Cardiac fibroblast (primary cell): ENCODE data around the gene H1-8.
A peak's percentile ranks its signal among the peaks of the same experiment; 100 is the strongest.

Source experiments
- DNase-seq, 2 donors: peaks; one replicate each; pipeline versions ENCODE4 v3.0.0 to v3.0.0-alpha.2; 2010; ENCODE audit warnings: low read depth in 2 of 2
- H3K4me3 ChIP-seq, 2 donors: replicated peaks in 1 of 2; 1 replicate in 1 of 2; 2 replicates in 1 of 2; pipeline ENCODE4 v1.5.1; 2011; ENCODE audit warnings: low read depth in 2 of 2, low read length in 2 of 2, mild to moderate bottlenecking in 2 of 2, moderate library complexity in 1 of 2
- TF ChIP-seq, protein P1 (sequence below): IDR thresholded peaks from one replicate; pipeline ENCODE4 v1.5.1; 2011; ENCODE audit warnings: low read depth, mild to moderate bottlenecking, low read length, inconsistent platforms

H1-8 gene

DNA sequence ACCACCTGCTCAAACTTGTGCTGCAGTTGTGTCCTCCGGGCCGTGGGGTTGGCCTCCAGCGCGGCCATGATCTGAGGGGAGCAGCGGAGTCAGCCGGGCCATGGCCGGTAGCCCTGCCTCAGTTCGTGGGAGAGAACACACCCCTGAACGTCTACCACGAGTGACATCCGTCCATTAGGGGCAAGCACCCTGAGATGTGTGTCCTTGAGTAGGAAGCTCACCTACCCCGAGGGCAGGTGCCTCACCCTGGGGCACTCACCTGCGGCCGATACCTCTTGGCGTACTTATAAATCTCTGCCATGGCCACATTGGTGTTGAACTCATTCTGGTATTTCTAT is 13.4 kb downstream of the H1-8 start:
- H3K4me3 ChIP-seq = no peak overlapping the region
- TF ChIP-seq, protein P1, sequence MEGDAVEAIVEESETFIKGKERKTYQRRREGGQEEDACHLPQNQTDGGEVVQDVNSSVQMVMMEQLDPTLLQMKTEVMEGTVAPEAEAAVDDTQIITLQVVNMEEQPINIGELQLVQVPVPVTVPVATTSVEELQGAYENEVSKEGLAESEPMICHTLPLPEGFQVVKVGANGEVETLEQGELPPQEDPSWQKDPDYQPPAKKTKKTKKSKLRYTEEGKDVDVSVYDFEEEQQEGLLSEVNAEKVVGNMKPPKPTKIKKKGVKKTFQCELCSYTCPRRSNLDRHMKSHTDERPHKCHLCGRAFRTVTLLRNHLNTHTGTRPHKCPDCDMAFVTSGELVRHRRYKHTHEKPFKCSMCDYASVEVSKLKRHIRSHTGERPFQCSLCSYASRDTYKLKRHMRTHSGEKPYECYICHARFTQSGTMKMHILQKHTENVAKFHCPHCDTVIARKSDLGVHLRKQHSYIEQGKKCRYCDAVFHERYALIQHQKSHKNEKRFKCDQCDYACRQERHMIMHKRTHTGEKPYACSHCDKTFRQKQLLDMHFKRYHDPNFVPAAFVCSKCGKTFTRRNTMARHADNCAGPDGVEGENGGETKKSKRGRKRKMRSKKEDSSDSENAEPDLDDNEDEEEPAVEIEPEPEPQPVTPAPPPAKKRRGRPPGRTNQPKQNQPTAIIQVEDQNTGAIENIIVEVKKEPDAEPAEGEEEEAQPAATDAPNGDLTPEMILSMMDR = no peak
- DNase-seq = no peak

DNA sequence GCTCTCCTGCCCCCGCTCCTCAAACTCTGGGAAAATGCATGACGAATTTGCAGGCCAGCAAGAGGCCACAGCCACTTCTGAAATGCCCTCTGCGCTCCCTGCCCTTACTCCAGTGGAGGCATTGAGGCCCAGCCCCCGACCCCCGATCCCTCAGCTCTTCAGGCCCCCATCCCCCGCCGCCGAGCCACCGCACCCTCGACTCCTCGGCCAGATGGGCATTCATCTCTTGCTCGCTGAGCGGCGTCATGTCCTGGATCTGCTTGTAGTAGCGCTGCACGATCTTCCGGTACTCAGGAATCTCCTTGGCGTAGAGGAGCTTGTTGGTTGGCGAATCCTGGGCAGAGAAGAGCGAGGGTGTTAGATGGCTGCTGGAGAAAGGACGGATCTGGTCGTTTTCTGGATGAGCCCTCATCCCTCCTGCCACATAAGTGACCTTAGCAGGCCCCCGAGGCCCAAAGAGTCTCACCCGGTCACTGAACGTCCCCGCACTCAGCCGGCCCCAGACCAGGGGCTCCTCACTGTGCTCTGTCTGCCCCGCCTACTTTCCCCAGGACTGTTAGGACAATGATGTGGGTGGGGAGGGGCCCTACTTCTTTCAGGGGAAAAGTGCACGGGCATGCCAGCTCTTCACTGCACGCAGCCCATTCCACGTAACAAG is 14.0 kb downstream of the H1-8 start:
- H3K4me3 ChIP-seq = no peak overlapping the region
- TF ChIP-seq, protein P1 = no peak
- no peak for DNase-seq

GRCh38 chr3:129557548-129557894 is 14.5 kb downstream of the H1-8 start:
- peak in 1 of 2 donors; percentile 73 for DNase-seq
- H3K4me3 ChIP-seq = no peak overlapping the region
- TF ChIP-seq, protein P1 = no peak

DNA sequence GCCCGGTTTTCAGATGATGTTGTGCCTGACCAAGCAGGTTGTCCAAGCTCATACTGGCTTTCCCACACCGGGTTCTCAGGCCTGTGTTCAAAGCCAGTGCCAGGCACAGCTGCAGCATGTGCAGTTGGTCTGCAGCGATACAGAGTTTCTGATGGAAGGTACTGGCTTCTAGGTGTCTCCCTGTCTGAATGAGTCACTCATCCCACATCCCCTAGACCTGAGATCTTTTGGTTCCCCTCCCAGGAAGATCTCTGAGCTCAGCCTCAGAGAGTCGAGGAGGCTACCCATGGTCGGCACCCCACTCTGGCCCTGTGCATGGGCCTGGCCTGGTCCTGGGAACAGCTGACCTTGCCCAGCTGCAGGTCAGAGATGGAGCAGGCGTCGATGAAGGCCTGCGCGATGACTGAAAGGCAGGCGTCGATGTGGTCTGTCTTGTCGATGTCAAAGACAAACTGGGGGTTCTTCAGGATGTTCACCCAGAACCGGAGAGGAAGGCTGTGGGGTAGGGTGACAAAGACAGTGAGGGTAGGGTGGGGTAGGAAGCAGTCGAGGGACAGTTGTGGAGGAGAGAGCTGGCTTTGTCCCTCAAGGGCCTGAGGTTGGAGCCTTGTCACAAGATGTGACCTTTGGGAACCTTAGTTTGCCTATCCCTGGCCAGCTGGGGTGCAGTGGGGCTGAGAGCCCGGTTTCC is 15.3 kb downstream of the H1-8 start:
- H3K4me3 ChIP-seq = no peak overlapping the region
- TF ChIP-seq, protein P1 = no peak
- DNase-seq = no peak

DNA sequence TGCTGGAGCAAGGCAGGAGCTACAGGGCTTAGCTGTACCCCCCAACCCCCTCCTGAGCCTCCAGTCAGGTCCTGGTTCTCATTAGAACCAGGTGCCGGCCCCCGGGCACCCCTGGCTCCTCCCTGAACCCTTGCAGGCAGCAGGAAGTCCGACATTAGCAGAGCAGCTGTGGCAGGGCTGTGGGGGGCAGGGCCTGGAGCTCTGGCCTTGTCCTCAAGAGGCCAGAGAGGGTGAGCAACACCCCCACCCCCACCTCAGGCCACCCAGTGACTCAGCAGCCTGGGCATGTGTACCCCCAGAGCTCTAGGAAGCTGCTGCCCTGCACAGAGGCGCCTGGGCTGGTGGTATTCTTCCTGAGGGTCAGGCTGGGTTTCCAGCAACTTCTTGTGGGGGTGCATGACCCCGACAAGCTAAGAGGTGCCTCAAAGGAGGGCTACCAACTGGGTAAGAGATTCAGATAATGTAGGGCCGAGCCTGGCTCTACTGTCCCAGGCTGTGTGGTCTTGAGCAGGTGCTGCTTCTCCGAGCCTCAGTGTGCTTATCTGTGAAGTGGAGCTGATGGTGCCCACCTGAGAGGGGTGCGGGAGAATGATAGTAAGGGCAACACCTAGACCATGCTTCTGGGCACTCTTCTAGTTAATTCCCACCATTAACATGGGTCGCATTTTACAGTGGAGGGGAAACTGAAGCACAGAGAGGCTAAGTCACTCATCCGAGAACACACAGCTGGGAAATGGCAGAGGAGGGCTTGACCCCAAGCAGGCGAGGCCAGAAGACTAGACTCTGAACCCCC is 16.0 kb downstream of the H1-8 start:
- peak; percentile 78 to 84 for DNase-seq
- TF ChIP-seq, protein P1 = no peak
- no peak overlapping the region for H3K4me3 ChIP-seq

DNA sequence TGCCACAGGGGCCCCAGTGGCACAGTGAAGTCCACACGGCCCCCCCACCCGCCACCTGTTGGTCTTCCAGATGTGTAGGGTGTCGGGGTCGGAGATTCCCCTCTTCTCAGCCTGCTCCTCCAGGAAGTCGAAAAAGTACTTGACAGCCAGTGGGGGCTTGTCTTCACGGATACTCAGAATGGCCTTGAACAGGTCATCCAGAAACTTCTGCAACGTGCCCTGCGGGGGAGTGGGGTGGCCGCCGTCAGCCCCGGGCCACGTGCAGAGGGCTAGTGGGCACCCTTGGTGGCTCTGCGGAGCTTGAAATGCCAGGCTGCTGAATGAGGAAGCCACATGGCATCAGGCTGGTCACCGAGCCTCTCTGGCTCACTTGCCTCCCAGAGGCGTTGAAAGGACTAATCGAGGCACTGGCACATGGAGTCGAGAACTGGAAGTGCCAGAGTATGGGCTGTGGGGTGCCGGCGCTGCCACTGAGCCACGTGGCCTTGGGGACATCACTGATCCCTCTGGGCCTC is 16.6 kb downstream of the H1-8 start:
- H3K4me3 ChIP-seq = no peak overlapping the region
- DNase-seq = no peak
- TF ChIP-seq, protein P1 = no peak
